GM19372 (cell line): ENCODE data around the gene WWTR1.

ENCODE experiments used
- ATAC-seq: cut with Tn5 transposase; IDR thresholded peaks from one replicate; pipeline ENCODE4 v1.9.1; 2021; ENCODE audit warnings: mild to moderate bottlenecking, low read depth, moderate library complexity; ENCODE audit not compliant: unreplicated experiment

Gene WWTR1

GRCh38 chr3:149655826-149656574 lies 1.8 kb downstream of the WWTR1 start:
- ATAC-seq: no peak

- ATAC-seq: no peak
These were observed 3.6 kb downstream of the WWTR1 start for GRCh38 chr3:149654188-149654601.

GRCh38 chr3:149653564-149653963 lies 4.3 kb downstream of the WWTR1 start:
- ATAC-seq: no peak

GRCh38 chr3:149653136-149653535 lies 4.7 kb downstream of the WWTR1 start:
- ATAC-seq: no peak

- ATAC-seq: no peak
These were observed 7.0 kb downstream of the WWTR1 start for GRCh38 chr3:149650828-149651227.

GRCh38 chr3:149648525-149648924 lies 9.3 kb downstream of the WWTR1 start:
- ATAC-seq: no peak

- no peak for ATAC-seq
These were observed 10.0 kb downstream of the WWTR1 start for GRCh38 chr3:149647812-149648211.

- no peak for ATAC-seq
These were observed 10.5 kb downstream of the WWTR1 start for GRCh38 chr3:149647285-149647684.

- no peak for ATAC-seq
These were observed 11.6 kb downstream of the WWTR1 start for GRCh38 chr3:149646181-149646766.

GRCh38 chr3:149643963-149644362 lies 13.9 kb downstream of the WWTR1 start:
- no peak for ATAC-seq

GRCh38 chr3:149643482-149643798 lies 14.4 kb downstream of the WWTR1 start:
- no peak for ATAC-seq

- no peak for ATAC-seq
These were observed 16.7 kb downstream of the WWTR1 start for GRCh38 chr3:149640976-149641728.

- no peak for ATAC-seq
These were observed 18.7 kb downstream of the WWTR1 start for GRCh38 chr3:149639093-149639486.

GRCh38 chr3:149638228-149639092 lies 19.4 kb downstream of the WWTR1 start:
- ATAC-seq: no peak

- no peak for ATAC-seq
These were observed 22.4 kb downstream of the WWTR1 start for GRCh38 chr3:149635396-149635795.

- no peak for ATAC-seq
These were observed 23.3 kb downstream of the WWTR1 start for GRCh38 chr3:149634573-149634972.

GRCh38 chr3:149634072-149634471 lies 23.8 kb downstream of the WWTR1 start:
- no peak for ATAC-seq

GRCh38 chr3:149632225-149632624 lies 25.6 kb downstream of the WWTR1 start:
- ATAC-seq: no peak

- no peak for ATAC-seq
These were observed 27.0 kb downstream of the WWTR1 start for GRCh38 chr3:149630806-149631205.

- ATAC-seq: no peak
These were observed 28.7 kb downstream of the WWTR1 start for GRCh38 chr3:149628957-149629670.
